ENCODE measurements around the gene MS4A5.

- TF ChIP-seq, protein P1, sequence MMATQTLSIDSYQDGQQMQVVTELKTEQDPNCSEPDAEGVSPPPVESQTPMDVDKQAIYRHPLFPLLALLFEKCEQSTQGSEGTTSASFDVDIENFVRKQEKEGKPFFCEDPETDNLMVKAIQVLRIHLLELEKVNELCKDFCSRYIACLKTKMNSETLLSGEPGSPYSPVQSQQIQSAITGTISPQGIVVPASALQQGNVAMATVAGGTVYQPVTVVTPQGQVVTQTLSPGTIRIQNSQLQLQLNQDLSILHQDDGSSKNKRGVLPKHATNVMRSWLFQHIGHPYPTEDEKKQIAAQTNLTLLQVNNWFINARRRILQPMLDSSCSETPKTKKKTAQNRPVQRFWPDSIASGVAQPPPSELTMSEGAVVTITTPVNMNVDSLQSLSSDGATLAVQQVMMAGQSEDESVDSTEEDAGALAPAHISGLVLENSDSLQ (IDR thresholded peaks at IDR 0.05): no peak
- TF ChIP-seq ZNF384 (IDR thresholded peaks at IDR 0.05) (no peak), ELF4 (IDR thresholded peaks at IDR 0.05) (no peak), SUZ12 (IDR thresholded peaks at IDR 0.05) (no peak), TARDBP (IDR thresholded peaks at IDR 0.05) (no peak), NFRKB (IDR thresholded peaks at IDR 0.05) (no peak), CTBP1 (IDR thresholded peaks at IDR 0.05; ENCODE audit: borderline replicate concordance) (no peak), SP1 (IDR thresholded peaks at IDR 0.05) (no peak), FOXM1 (IDR thresholded peaks at IDR 0.05; ENCODE audit: borderline replicate concordance) (no peak), FOXK2 (IDR thresholded peaks at IDR 0.05) (no peak), HDGF (IDR thresholded peaks at IDR 0.05; ENCODE audit: borderline replicate concordance) (no peak)
Observed at GRCh38 chr11:60392361-60392760, 37.0 kb upstream of the MS4A5 start.
